Hypothalamus (tissue), 51 donors: ENCODE results near the gene C2orf69.

Source experiments
- DNase-seq, 51 donors: peaks; one replicate each; lab custom pipeline; 2025; lab: John Stamatoyannopoulos, UW

Gene C2orf69

DNA sequence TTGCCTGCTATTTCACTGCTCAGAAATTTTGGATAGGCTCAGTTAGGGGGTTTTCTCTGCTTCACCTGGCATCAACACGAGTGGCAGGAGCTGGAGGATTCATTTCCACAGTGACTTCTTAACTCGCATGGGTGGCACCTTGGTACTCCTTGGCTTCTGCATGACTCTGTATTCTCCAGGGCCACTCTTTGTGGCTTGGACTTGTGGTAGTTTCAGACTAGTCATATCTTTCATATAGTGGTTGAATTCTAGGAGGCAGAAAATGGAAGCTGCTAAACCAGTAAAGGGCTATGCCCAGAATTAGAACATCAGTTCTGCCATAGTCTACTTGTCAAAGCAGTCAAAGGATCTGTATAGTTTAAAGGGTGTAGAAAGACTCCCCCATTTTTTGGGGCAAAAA lies 51.1 kb downstream of the C2orf69 start:
- DNase-seq = no peak

DNA sequence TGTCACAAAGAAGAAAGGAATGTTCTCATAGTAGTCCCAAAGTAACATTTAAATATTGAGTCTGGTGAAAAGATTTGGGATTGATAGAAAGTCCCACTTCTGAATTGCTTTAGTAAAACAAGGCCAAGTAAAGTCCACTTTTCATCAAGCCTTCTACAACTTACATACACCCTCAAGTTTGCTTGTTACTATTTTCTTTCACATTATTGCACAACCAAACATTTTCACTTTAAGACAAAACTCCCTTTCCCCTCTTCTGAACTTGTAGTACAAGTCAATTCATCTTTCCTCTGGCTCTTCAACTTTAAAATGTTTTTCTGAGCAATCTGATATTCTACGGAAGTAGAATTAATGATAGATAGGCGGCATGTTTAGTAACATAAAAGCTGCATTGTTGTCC lies 55.3 kb downstream of the C2orf69 start:
- no peak for DNase-seq

DNA sequence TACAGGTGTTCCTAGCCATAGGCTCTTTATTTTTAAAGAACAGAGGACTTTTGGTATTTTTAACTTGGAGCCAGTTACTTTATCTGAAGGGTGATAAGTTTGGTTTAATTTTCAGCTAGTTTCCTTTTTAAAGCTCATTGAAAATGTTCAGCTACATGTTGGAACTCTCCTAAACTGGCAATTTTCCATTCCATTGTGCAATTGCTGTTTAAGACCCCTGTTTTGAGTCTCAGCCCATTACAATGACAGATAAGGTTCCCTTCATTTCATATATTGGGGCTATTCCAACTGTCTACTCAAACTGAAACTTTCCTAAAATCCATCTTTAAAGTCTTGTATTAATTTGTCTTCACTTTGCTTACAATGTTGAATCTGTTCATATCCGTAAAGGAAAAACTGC lies 55.9 kb downstream of the C2orf69 start:
- DNase-seq = no peak

DNA sequence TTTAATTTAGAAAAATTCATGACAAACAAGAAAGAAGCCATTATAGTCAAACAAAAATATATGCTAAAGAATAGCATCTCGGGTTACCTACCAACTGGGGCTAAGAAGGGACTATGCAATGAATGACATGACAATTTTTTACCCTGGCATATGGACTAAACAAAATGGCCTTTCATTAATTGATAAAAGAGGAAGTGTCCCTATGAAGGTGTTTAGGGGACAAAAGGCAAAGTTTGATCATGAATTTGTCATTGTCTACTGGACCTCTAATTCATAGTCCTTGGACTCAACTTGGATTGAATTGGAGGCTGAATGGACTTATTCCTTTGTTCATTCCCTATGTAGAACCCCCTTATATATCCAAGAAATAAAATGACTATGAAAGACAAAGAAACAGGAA lies 57.0 kb downstream of the C2orf69 start:
- no peak for DNase-seq

DNA sequence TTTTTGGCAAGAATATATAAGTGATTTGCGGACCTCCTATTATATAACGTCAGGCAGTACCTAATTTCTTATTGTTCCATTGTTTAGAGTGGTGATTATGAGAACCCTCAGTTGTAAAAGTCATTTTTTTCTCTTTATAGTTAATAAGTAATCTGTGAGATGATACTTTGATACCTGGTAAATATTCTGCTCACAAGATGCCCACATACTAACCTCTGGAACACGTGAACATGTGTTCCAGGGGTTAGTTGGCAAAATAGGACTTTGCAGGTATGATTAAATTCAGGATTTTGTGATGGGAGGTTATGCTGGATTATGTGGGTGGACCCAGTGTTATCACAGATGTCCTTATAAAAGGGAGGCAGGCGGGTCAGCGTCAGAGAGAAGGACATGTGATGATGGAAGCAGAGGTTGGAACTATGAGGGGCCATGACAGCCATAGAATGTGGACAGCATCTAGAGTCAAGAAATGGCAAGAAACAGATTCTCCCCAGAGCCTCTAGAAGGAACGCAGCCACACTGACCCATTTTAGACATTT lies 61.1 kb downstream of the C2orf69 start:
- DNase-seq = no peak

DNA sequence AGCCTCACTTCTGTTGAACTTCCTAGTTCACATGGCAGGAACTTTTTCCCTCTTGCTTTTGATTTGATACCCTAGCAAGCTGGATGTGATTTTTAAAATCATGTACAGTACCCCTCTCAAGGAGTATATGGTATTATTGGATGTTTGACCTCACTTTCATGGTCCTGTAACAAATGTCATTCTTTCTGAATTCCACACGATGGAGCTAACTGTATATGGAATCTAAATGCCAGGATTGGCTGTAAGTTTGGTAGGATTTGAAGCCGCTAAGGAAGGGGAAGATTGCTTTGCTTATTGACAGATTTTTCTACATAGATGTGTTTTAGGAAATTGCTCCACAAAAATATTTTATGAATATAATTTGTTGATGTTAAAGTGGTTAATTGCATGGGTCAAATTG lies 62.6 kb downstream of the C2orf69 start:
- DNase-seq = peak in 1 of 51 donors; percentile 3

DNA sequence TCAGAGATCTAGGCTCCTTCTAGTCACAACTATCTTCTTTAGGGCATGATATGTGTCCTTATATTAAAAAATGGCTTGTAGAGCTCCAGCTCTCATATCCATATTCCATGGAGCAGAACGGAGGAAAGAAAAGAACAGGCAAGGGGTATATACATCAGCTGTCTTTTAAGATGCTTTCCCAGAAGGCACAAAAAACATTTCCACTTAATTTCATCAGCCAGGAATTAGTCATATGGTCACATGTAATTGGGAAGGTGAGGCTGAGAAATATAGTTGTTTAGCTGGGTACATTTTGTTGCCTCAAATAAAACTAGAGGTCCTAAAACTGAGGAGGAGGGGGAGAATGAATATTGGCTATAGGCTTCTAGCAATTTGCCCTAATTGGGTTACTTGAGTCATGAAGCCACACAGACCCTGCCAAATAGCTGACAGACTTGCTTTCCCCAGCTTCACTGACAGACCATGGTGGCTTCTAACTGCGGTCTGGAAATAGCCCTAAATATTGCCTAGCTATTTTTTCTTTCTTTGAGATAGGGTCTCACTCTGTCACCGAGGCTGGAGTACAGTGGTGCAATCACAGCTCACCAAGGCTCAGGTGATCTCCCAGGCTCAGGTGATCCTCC lies 64.3 kb downstream of the C2orf69 start:
- DNase-seq = no peak
